NCI-H446 treated with DMSO at 0.1 percent for 48 hours (cell line): Measurements from ENCODE around the gene UPF1.
"Not testable (repeated sequence)": the region's sequence is repeated elsewhere in the genome, so short reads cannot be mapped to it uniquely, and the experiment has no call there.

Experiments
- DNase-seq: peaks from one replicate; lab custom pipeline; 2025; lab: John Stamatoyannopoulos, UW

The UPF1 gene

GRCh38 chr19:18898607-18899408 is 67.0 kb downstream of the UPF1 start:
- no peak for DNase-seq

GRCh38 chr19:18899624-18900560 is 68.1 kb downstream of the UPF1 start:
- DNase-seq: no peak

GRCh38 chr19:18900700-18901481 is 69.1 kb downstream of the UPF1 start:
- DNase-seq: no peak

GRCh38 chr19:18901491-18901890 is 69.7 kb downstream of the UPF1 start:
- no peak for DNase-seq

- not testable (repeated sequence) for DNase-seq
Observed at GRCh38 chr19:18902519-18902918, 70.8 kb downstream of the UPF1 start.

- DNase-seq: no peak
Observed at GRCh38 chr19:18903156-18904037, 71.6 kb downstream of the UPF1 start.

GRCh38 chr19:18904334-18905057 is 72.7 kb downstream of the UPF1 start:
- DNase-seq: no peak

- DNase-seq: no peak
Observed at GRCh38 chr19:18905058-18905456, 73.3 kb downstream of the UPF1 start.

- DNase-seq: no peak
Observed at GRCh38 chr19:18905513-18906236, 73.9 kb downstream of the UPF1 start.

GRCh38 chr19:18906605-18907519 is 75.1 kb downstream of the UPF1 start:
- DNase-seq: no peak

- no peak for DNase-seq
Observed at GRCh38 chr19:18908917-18909619, 77.3 kb downstream of the UPF1 start.

- DNase-seq: no peak
Observed at GRCh38 chr19:18910010-18910409, 78.3 kb downstream of the UPF1 start.

GRCh38 chr19:18910801-18911436 is 79.2 kb downstream of the UPF1 start:
- no peak for DNase-seq

- no peak for DNase-seq
Observed at GRCh38 chr19:18912933-18913332, 81.2 kb downstream of the UPF1 start.

- no peak for DNase-seq
Observed at GRCh38 chr19:18913466-18913865, 81.7 kb downstream of the UPF1 start.

- no peak for DNase-seq
Observed at GRCh38 chr19:18915639-18916038, 83.9 kb downstream of the UPF1 start.

- not testable (repeated sequence) for DNase-seq
Observed at GRCh38 chr19:18917593-18917992, 85.8 kb downstream of the UPF1 start.
